ENCODE data around the gene CYP26B1. TPM values are rescaled to one million over a fixed set of nuclear protein-coding genes. Genes with fewer than 3 reads are reported as not detected.

The CYP26B1 gene
- total RNA-seq, 1 experiment from 2014 or later: 1.7 TPM

- no peaks in the 10 kb centered on the region for H3K9me3 Mint-ChIP-seq (ENCODE audit: unreplicated experiment)
- CTCF ChIA-PET: no interaction called here
- H3K27ac Mint-ChIP-seq (ENCODE audit: unreplicated experiment): no peak overlapping the region
- BruUV-seq (replicated peaks): no TSS peak
- intact Hi-C loops (cut with micrococcal nuclease; ENCODE audit: unreplicated experiment): no loop called here
- Histone ChIP-seq H3K27me3 (replicated peaks; ENCODE audit: control insufficient read depth, insufficient read depth, low read length) (no peaks in the 10 kb centered on the region; the same call in 1 of the 2 replicates), H3K4me1 (peaks cover 18% of the 10 kb centered on the region), H3K9me3 (no peaks in the 10 kb centered on the region), H3K4me3 (ENCODE audit: low read depth, low read length) (no peak overlapping the region), H3K36me3 (ENCODE audit: control insufficient read depth, insufficient read depth, low read length) (no peaks in the 10 kb centered on the region)
- no peak overlapping the region for H3K4me3 Mint-ChIP-seq (ENCODE audit: unreplicated experiment)
- H3K4me1 Mint-ChIP-seq (ENCODE audit: low read depth, unreplicated experiment): peaks cover 7% of the 10 kb centered on the region
- H3K36me3 Mint-ChIP-seq (ENCODE audit: insufficient read depth, unreplicated experiment): no peaks in the 10 kb centered on the region
- DNase-seq: peak in 1 of 2 experiments; percentile 14
- peaks cover 2% of the 10 kb centered on the region for H3K27me3 Mint-ChIP-seq (ENCODE audit: insufficient read depth, unreplicated experiment)
- no peak for TF ChIP-seq CTCF (IDR thresholded peaks at IDR 0.05; ENCODE audit: insufficient read depth in 1 of 2, low read depth in 1 of 2, low read length in 1 of 2, severe bottlenecking in 1 of 2, unreplicated experiment in 1 of 2)
- POLR2A ChIA-PET: no interaction called here
Observed at GRCh38 chr2:72140621-72140960, 7.1 kb downstream of the CYP26B1 start.

- intact Hi-C loops (cut with micrococcal nuclease; ENCODE audit: unreplicated experiment): no loop called here
- H3K27ac Mint-ChIP-seq (ENCODE audit: unreplicated experiment): no peak overlapping the region
- POLR2A ChIA-PET: no interaction called here
Observed at GRCh38 chr2:72139874-72140620, 7.6 kb downstream of the CYP26B1 start.

GRCh38 chr2:72139471-72139873 lies 8.2 kb downstream of the CYP26B1 start:
- no peaks in the 10 kb centered on the region for H3K36me3 Mint-ChIP-seq (ENCODE audit: insufficient read depth, unreplicated experiment)
- DNase-seq: peak in 1 of 2 experiments; percentile 34
- H3K4me1 Mint-ChIP-seq (ENCODE audit: low read depth, unreplicated experiment): peaks cover 7% of the 10 kb centered on the region
- no peaks in the 10 kb centered on the region for H3K9me3 Mint-ChIP-seq (ENCODE audit: unreplicated experiment)
- CTCF ChIA-PET: no interaction called here
- Histone ChIP-seq H3K9me3 (no peaks in the 10 kb centered on the region), H3K4me1 (peaks cover 14% of the 10 kb centered on the region), H3K4me3 (ENCODE audit: low read depth, low read length) (no peak overlapping the region), H3K36me3 (ENCODE audit: control insufficient read depth, insufficient read depth, low read length) (no peaks in the 10 kb centered on the region), H3K27me3 (replicated peaks; ENCODE audit: control insufficient read depth, insufficient read depth, low read length) (no peaks in the 10 kb centered on the region)
- TF ChIP-seq CTCF (IDR thresholded peaks at IDR 0.05; ENCODE audit: insufficient read depth in 1 of 2, low read depth in 1 of 2, low read length in 1 of 2, severe bottlenecking in 1 of 2, unreplicated experiment in 1 of 2): no peak
- H3K27me3 Mint-ChIP-seq (ENCODE audit: insufficient read depth, unreplicated experiment): no peaks in the 10 kb centered on the region
- POLR2A ChIA-PET: no interaction called here
- BruUV-seq (replicated peaks): no TSS peak
- intact Hi-C loops (cut with micrococcal nuclease; ENCODE audit: unreplicated experiment): no loop called here
- H3K4me3 Mint-ChIP-seq (ENCODE audit: unreplicated experiment): no peak overlapping the region
- no peak overlapping the region for H3K27ac Mint-ChIP-seq (ENCODE audit: unreplicated experiment)

More at GRCh38 chr2:72139874-72140620, 7.6 kb downstream of the CYP26B1 start:
- H3K9me3 Mint-ChIP-seq (ENCODE audit: unreplicated experiment): no peaks in the 10 kb centered on the region
- no peak overlapping the region for H3K4me3 Mint-ChIP-seq (ENCODE audit: unreplicated experiment)
- peaks cover 7% of the 10 kb centered on the region for H3K4me1 Mint-ChIP-seq (ENCODE audit: low read depth, unreplicated experiment)
- no peaks in the 10 kb centered on the region for H3K36me3 ChIP-seq (ENCODE audit: control insufficient read depth, insufficient read depth, low read length)
- peaks cover 15% of the 10 kb centered on the region for H3K4me1 ChIP-seq
- peak in 1 of 2 experiments; percentile 17 for DNase-seq
- CTCF ChIA-PET: no interaction called here
- TF ChIP-seq CTCF (IDR thresholded peaks at IDR 0.05; ENCODE audit: insufficient read depth in 1 of 2, low read depth in 1 of 2, low read length in 1 of 2, severe bottlenecking in 1 of 2, unreplicated experiment in 1 of 2): no peak
- no peaks in the 10 kb centered on the region for H3K27me3 Mint-ChIP-seq (ENCODE audit: insufficient read depth, unreplicated experiment)
- H3K36me3 Mint-ChIP-seq (ENCODE audit: insufficient read depth, unreplicated experiment): no peaks in the 10 kb centered on the region
- H3K4me3 ChIP-seq (ENCODE audit: low read depth, low read length): no peak overlapping the region
- BruUV-seq (replicated peaks): no TSS peak
- H3K9me3 ChIP-seq: no peaks in the 10 kb centered on the region
- no peaks in the 10 kb centered on the region; the same call in 1 of the 2 replicates for H3K27me3 ChIP-seq (replicated peaks; ENCODE audit: control insufficient read depth, insufficient read depth, low read length)
